ENCODE results near the gene ABCF1. TPM values are rescaled to one million over a fixed set of nuclear protein-coding genes. Genes with fewer than 3 reads are reported as not detected.

ABCF1 gene
- total and polyA plus RNA-seq, 9 of the 15 experiments (the other 6 are each of a cell fraction or from before 2014, with no cell fraction given) = 41.6 to 193 (median 102) TPM

DNA sequence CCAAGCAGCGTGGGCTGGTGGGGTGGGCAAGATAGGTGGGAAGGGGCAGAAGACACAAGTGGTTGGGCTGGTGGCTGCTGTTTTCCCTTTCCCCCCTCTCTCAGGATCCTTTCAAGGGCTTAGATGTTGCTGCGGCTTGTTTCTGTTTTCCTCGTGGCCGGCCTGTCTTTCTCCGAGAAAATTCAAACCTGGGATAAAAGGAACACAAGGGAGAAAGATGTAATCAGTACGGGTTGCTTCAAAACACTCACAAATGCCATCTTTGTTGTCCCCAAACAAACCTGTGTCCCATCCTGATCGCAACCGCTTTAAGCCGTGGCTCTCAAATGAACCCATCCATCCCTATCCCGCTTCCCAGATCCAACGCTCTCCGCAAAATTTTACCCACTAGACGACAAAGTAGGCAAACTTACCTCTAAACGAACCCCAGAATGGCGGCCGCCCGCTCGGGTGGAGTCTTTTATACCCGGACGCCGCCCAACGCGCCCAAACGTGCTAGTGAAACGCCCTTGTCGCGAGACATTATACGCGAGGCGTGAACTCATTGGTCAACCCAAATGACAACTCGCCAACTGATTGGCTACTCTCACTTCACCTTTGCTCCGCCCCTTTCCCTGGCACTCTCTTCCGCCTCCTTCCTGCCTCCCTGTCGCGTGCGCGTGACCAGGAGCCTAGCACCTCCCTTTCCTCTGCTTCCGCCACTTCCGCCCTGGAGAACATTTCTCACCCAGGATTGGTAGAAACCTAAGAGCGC is 45.7 kb downstream of the ABCF1 start, which contains the start of gene PPP1R10 (continued):
- peak; percentile 87 for TF ChIP-seq ZSCAN32 (CRISPR knock-in tag; IDR thresholded peaks at IDR 0.05)
- no peak; the same call in none of the 2 replicates for TF ChIP-seq HNRNPUL1 (IDR thresholded peaks at IDR 0.05; ENCODE audit: low read length)
- TF ChIP-seq RBM25 (IDR thresholded peaks at IDR 0.05; ENCODE audit: low read depth, low read length, severe bottlenecking) = peak; percentile 76
- TF ChIP-seq ZNF239 (CRISPR knock-in tag; IDR thresholded peaks at IDR 0.05) = peak; percentile 60
- 0 out of 2 replicates have a peak, but pooled peaks have one; percentile 95 for TF ChIP-seq KAT7 (CRISPR knock-in tag; IDR thresholded peaks at IDR 0.05; ENCODE audit: borderline replicate concordance)
- peak; percentile 83 for TF ChIP-seq ZNF551 (CRISPR knock-in tag; IDR thresholded peaks at IDR 0.05)
- TF ChIP-seq, protein P1, sequence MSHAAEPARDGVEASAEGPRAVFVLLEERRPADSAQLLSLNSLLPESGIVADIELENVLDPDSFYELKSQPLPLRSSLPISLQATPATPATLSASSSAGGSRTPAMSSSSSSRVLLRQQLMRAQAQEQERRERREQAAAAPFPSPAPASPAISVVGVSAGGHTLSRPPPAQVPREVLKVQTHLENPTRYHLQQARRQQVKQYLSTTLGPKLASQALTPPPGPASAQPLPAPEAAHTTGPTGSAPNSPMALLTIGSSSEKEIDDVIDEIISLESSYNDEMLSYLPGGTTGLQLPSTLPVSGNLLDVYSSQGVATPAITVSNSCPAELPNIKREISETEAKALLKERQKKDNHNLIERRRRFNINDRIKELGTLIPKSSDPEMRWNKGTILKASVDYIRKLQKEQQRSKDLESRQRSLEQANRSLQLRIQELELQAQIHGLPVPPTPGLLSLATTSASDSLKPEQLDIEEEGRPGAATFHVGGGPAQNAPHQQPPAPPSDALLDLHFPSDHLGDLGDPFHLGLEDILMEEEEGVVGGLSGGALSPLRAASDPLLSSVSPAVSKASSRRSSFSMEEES (CRISPR knock-in tag; IDR thresholded peaks at IDR 0.05) = peak; percentile 61; the same call in 1 of the 2 replicates
- peak; percentile 98 for TF ChIP-seq GTF2A2 (tag; IDR thresholded peaks at IDR 0.05)
- TF ChIP-seq, protein P2, sequence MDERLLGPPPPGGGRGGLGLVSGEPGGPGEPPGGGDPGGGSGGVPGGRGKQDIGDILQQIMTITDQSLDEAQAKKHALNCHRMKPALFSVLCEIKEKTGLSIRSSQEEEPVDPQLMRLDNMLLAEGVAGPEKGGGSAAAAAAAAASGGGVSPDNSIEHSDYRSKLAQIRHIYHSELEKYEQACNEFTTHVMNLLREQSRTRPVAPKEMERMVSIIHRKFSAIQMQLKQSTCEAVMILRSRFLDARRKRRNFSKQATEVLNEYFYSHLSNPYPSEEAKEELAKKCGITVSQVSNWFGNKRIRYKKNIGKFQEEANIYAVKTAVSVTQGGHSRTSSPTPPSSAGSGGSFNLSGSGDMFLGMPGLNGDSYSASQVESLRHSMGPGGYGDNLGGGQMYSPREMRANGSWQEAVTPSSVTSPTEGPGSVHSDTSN (CRISPR knock-in tag; IDR thresholded peaks at IDR 0.05; ENCODE audit: low read depth) = no peak
- TF ChIP-seq, protein P2 (tag; conservative IDR thresholded peaks at IDR 0.05; ENCODE audit: low read depth) = no peak
- peak; percentile 97 for TF ChIP-seq ERF (CRISPR knock-in tag; IDR thresholded peaks at IDR 0.05)
- TF ChIP-seq, protein P3, sequence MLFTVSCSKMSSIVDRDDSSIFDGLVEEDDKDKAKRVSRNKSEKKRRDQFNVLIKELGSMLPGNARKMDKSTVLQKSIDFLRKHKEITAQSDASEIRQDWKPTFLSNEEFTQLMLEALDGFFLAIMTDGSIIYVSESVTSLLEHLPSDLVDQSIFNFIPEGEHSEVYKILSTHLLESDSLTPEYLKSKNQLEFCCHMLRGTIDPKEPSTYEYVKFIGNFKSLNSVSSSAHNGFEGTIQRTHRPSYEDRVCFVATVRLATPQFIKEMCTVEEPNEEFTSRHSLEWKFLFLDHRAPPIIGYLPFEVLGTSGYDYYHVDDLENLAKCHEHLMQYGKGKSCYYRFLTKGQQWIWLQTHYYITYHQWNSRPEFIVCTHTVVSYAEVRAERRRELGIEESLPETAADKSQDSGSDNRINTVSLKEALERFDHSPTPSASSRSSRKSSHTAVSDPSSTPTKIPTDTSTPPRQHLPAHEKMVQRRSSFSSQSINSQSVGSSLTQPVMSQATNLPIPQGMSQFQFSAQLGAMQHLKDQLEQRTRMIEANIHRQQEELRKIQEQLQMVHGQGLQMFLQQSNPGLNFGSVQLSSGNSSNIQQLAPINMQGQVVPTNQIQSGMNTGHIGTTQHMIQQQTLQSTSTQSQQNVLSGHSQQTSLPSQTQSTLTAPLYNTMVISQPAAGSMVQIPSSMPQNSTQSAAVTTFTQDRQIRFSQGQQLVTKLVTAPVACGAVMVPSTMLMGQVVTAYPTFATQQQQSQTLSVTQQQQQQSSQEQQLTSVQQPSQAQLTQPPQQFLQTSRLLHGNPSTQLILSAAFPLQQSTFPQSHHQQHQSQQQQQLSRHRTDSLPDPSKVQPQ (CRISPR knock-in tag; IDR thresholded peaks at IDR 0.05; ENCODE audit: borderline replicate concordance) = no peak; the same call in 1 of the 2 replicates
- TF ChIP-seq FOXP1 (CRISPR knock-in tag; IDR thresholded peaks at IDR 0.05) = peak; percentile 26; the same call in 1 of the 2 replicates
- no peak for TF ChIP-seq NRF1 (conservative IDR thresholded peaks at IDR 0.05 in 1 of 2, IDR thresholded peaks at IDR 0.05 in 1 of 2)
- TF ChIP-seq C11orf30 (IDR thresholded peaks at IDR 0.05; ENCODE audit: low read depth) = no peak; the same call in none of the 2 replicates
- TF ChIP-seq, protein P4, sequence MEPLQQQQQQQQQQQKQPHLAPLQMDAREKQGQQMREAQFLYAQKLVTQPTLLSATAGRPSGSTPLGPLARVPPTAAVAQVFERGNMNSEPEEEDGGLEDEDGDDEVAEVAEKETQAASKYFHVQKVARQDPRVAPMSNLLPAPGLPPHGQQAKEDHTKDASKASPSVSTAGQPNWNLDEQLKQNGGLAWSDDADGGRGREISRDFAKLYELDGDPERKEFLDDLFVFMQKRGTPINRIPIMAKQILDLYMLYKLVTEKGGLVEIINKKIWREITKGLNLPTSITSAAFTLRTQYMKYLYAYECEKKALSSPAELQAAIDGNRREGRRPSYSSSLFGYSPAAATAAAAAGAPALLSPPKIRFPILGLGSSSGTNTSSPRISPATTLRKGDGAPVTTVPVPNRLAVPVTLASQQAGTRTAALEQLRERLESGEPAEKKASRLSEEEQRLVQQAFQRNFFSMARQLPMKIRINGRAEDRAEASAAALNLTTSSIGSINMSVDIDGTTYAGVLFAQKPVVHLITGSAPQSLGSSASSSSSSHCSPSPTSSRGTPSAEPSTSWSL (CRISPR knock-in tag; IDR thresholded peaks at IDR 0.05; ENCODE audit: borderline replicate concordance) = peak; percentile 87; the same call in 1 of the 2 replicates
- TF ChIP-seq E2F3 (CRISPR knock-in tag; IDR thresholded peaks at IDR 0.05) = no peak; the same call in none of the 2 replicates
- TF ChIP-seq, protein P5, sequence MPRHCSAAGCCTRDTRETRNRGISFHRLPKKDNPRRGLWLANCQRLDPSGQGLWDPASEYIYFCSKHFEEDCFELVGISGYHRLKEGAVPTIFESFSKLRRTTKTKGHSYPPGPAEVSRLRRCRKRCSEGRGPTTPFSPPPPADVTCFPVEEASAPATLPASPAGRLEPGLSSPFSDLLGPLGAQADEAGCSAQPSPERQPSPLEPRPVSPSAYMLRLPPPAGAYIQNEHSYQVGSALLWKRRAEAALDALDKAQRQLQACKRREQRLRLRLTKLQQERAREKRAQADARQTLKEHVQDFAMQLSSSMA (CRISPR knock-in tag; IDR thresholded peaks at IDR 0.05) = peak; percentile 94

Measured in K562 (cell line).